Endometrial microvascular endothelial cells (primary cell): Measurements from ENCODE around the gene SLC37A3. TPM values are rescaled to one million over a fixed set of nuclear protein-coding genes. Genes with fewer than 3 reads are reported as not detected.
"Not testable (repeated sequence)": the region's sequence is repeated elsewhere in the genome, so short reads cannot be mapped to it uniquely, and the experiment has no call there.

ENCODE experiments used
- in situ Hi-C: cut with HindIII; loops from 2 replicates; pipeline ENCODE4 v1.10.0; 2017; ENCODE audit warnings: low sequenced_read_pairs, low pct_unique_long_range_greater_than_20kb; ENCODE audit errors: inconsistent ontology term
- total RNA-seq: library from RNA; depleted of rRNA; stranded (reverse); fragments of >200 nt; gene quantifications from one replicate; pipeline ENCODE4 v1.2.3, GENCODE V29; 2015; ENCODE audit errors: inconsistent ontology term

Gene SLC37A3
- total RNA-seq, 1 donor from 2014 or later = 42.7 TPM

- in situ Hi-C loops = no loop called here
These were observed 39.8 kb downstream of the SLC37A3 start for GRCh38 chr7:140358412-140359051.

DNA sequence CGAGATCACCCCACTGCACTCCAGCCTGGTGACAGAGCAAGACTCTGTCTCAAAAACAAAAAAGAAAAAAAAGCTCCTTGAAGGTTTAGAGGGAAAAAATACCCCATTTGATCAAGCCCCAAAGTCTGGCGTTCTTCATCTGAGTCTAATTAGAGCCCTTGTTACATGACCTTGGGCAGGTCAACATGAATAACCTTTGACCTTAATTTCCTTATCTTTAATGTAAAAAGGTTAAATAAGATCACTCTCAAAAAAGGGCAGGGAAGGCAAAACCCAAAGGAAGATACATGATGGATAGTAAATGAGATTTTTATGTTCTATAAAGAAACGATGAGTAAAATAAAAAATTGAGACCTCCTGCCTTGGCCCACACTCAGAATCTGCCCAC is 40.3 kb downstream of the SLC37A3 start:
- in situ Hi-C loops = no loop called here

- in situ Hi-C loops = no loop called here
These were observed 48.3 kb downstream of the SLC37A3 start for GRCh38 chr7:140350056-140350455.

GRCh38 chr7:140349144-140349771 is 49.1 kb downstream of the SLC37A3 start:
- in situ Hi-C loops = no loop called here

DNA sequence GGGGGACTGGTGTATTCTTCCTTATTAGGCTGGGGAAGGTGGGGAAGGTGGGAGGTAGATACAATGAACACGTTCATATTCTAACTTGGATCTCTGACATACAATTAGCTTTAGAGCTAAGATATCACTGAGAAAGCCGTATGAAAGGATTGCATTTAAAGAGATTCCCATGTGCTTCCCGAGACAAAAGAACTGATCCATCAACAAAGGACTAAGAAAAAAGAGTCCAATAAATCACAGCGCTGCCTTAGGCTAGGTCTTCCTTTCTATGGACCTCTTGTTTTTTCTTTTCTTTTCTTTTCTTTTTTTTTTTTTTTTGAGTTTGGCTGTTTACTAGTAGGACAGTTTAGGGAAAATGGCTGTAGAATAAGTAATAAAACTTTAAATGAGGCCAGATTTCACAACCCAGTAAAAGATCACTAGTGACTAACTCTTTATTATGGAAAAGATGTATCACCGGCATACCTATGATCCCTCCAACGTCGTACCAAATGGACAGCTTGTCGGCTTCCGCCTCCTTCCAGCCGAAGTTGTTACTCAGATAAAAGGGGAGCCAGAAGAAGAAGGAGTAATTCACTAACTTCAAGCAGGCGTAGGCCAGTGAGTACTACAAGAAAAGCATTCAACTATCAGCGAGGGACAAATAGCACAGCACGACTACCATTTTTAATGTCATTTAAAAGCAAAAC is 50.0 kb downstream of the SLC37A3 start:
- in situ Hi-C loops = no loop called here

- in situ Hi-C loops = no loop called here
These were observed 51.1 kb downstream of the SLC37A3 start for GRCh38 chr7:140347218-140347617.

GRCh38 chr7:140345426-140345825 is 52.9 kb downstream of the SLC37A3 start:
- in situ Hi-C loops = no loop called here

DNA sequence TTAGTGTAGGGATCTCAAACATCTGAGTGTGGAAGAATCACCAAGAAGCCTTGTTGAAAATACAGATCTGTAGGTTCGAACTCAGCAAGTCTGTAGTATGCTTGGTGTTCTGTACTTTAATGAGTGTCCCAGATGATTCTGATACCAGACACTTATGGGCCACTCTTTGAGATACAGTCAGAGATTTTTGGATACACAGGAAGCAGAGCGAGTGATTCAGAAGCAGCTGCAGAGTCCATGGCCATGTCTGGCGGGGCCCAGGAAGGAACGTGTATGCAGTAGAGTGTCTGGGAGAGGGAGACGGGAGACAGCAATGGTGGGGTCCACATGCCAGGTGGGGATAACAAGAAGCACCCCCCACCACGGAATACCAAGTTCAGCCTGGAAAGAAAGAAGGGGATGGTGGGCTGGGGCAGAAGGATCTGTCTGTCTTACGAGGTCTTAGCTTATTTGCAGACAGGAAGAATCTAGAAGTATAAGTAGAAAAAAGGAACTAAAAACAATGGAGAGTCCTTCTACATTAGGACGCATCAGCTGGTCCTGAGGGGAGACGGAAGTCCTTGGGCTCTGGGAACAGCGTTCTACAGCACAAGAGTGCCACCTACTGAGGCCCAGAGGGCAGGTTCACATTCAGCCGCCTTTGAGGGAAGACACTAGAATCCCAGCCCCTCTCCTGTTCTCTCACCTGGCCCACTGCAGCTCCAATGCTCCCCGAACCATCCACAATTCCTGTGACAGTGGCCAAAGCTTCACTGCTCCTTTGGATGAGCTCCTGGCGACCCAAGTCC is 55.4 kb downstream of the SLC37A3 start:
- in situ Hi-C loops = no loop called here

- in situ Hi-C loops = not testable (repeated sequence)
These were observed 59.4 kb downstream of the SLC37A3 start for GRCh38 chr7:140338959-140339358.

DNA sequence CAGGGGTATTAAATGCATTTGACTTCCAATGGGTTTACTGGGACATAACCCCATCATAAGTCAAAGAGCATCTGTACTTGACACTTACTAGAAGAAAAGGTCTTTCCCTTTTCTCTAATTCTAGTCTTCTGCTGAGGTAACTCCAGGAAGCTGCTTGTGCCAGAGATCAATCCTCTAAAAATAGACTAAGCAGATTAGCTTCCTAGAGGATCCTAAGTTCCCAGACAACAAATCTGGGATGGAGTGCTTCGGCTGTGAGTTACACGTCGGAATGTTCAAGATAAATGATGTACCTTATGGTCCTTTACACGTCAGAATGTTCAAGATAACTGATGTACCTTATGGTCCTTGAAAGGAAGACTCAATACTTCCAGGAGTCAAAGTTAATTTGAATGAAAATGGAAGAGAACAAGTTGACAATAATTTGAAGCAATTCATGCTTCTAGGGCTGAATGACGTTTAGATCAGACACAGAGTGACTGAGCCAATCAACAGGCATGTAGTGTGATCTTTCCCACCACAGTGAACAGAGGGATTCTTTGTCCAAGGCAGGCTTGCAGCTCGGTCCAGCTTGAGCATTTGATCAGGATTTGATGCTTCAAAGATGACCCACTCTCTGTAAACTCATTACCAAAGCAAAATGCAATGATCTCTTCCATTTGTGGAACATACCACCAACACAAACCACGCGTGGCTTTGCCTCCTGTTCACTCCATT is 63.8 kb downstream of the SLC37A3 start:
- in situ Hi-C loops = no loop called here

GRCh38 chr7:140333686-140334085 is 64.6 kb downstream of the SLC37A3 start:
- in situ Hi-C loops = no loop called here

DNA sequence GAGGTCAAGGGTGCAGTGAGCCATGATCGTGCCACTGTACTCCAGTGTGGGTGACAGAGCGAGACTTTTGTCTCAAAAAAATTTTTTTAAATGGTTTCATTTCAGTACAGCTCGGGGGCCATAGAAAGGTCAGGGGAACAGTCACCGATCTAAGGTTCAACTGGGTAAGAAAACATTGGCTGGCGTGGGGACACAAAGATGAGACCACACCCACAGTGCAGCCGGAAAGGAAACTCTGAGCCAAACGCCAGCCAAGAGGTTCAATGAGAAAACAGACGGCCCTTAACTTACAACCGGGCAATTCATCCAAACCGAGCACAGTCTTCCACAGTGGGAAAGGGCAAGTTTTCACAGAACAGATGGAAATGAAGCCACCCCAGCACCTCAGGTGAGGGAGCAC is 65.1 kb downstream of the SLC37A3 start:
- in situ Hi-C loops = no loop called here

DNA sequence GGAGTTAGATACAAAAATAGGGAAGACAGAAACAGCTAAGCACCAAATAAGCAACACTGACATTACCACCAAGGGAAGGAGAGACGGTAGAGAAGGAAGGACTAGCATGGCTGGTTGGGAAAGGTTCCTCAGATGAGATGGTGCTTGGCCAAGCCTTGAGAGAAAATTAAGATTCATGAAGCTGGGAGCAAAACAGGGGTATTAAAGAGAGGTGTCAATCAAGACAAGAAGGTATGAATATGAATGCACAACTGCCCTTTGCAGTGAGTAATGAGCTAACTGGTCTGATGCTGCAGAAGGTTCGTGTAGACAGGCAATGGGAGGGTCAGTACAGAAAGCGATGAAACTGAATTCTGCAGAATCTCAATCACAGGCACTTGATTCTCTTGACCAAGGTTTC is 67.7 kb downstream of the SLC37A3 start:
- in situ Hi-C loops = no loop called here

DNA sequence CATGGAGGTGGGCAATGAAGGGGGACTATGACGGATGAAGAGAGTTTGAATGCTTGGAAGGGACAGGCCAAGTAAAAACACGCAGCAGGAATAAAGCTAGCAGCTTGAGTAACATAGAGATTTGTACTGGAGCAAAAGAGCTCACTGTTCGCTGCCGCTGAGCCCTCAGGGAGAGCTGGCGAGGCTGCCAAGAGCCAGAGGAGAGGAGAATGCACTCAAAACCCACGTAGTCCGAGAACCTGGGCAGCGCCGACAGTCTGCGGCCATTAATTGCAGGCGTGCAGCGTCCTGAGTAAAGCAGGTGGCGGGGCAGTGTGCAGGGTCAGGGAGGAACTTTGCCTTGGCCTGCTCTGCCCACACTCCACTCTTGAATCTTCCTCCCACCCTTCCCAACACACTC is 68.2 kb downstream of the SLC37A3 start:
- in situ Hi-C loops = no loop called here

- in situ Hi-C loops = no loop called here
These were observed 71.1 kb downstream of the SLC37A3 start for GRCh38 chr7:140327261-140327661.

DNA sequence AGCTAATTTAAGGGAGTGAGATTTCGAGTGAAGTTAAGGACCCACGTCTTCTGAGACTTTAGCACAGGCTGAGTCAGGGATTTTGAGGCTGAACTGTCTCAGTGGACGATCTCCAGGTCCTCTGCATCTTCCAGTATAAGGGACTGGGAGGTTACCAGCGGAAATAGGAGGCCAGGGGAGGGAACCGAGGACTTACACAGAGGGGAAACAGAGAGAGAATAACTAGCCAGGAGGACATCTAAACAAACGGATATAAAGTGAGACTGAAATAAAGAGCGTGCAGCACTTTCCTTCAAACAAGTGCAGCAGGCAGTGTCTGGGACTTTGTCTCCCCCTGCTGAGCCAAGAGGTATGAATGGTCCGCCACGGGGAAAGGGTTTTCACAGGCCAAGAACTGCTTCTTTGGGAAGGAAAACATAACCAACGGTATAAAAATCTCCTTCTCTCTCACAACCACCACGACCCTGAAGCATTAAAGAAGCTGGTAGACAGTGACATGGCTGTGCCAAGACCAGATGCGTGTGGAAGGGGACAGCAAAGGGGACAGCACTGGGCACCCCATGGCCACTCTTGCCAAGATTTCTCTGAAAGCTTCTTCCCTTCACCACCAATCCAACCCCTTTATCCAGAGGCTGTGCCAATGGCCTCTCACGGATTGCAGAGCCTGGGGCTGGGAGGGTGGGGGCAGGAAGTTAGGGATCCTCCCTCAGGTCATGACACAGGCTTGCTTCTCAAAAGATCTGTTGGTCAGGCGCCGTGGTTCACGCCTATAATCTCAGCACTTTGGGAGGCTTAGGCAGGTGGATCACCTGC is 72.0 kb downstream of the SLC37A3 start:
- in situ Hi-C loops = no loop called here

- in situ Hi-C loops = no loop called here
These were observed 72.7 kb downstream of the SLC37A3 start for GRCh38 chr7:140325600-140325999.

DNA sequence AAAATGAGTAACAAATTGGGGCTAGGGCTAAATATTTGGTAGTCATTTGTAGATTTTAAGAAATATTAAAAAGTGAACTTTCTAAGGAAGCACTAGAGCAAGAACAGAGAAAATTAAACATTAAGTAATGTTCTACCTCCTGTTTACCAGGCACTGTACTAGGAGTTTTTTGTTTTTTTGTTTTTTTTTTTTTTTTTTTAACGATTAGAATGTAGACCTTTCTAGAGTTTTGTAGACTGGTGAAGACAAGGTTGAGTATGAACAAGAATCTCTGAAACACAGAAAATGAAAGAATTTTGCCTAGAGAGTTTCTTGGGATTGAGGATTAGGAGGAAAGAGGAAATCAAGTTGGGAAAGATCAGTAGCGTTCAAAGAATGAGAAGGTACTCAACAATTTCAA is 73.6 kb downstream of the SLC37A3 start:
- in situ Hi-C loops = no loop called here
